Testis (tissue), 2 donors: ENCODE data around the gene SNX13.

ENCODE experiments used
- POLR2A ChIP-seq: fragments of 450-650 bp; IDR thresholded peaks from one replicate; pipeline ENCODE4 v1.6.1; 2017; ENCODE audit warnings: antibody characterized with exemption, mild to moderate bottlenecking, moderate library complexity
- TF ChIP-seq, protein P1 (sequence below), 3 experiments: fragments of 450-650 bp in 2 of 3; fragments of 200-600 bp in 1 of 3; sonication (generic) in 1 of 3; IDR thresholded peaks; one replicate each; pipeline ENCODE4 v1.5.1; 2016 to 2019; ENCODE audit warnings: antibody characterized with exemption in 3 of 3, mild to moderate bottlenecking in 2 of 3, moderate library complexity in 1 of 3

DNA sequence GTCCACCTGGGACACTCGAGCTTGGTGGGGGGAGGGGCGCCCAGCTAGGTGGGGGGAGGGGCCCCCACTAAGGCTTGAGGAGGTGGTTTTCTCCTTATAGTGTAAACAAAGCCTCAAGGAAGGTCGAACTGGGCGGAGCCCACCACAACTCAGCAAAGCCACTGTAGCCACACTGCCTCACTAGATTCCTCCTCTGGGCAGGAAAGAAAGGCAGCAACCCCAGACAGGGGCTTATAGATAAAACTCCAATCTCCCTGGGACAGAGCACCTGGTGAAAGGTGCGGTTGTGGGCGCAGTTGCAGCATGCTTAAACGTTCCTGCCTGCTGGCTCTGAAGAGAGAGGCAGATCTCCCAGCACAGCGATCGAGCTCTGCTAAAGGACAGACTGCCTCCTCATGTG lies 133.1 kb downstream of the SNX13 start:
- TF ChIP-seq, protein P1, sequence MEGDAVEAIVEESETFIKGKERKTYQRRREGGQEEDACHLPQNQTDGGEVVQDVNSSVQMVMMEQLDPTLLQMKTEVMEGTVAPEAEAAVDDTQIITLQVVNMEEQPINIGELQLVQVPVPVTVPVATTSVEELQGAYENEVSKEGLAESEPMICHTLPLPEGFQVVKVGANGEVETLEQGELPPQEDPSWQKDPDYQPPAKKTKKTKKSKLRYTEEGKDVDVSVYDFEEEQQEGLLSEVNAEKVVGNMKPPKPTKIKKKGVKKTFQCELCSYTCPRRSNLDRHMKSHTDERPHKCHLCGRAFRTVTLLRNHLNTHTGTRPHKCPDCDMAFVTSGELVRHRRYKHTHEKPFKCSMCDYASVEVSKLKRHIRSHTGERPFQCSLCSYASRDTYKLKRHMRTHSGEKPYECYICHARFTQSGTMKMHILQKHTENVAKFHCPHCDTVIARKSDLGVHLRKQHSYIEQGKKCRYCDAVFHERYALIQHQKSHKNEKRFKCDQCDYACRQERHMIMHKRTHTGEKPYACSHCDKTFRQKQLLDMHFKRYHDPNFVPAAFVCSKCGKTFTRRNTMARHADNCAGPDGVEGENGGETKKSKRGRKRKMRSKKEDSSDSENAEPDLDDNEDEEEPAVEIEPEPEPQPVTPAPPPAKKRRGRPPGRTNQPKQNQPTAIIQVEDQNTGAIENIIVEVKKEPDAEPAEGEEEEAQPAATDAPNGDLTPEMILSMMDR (IDR thresholded peaks at IDR 0.05), result no peak
- TF ChIP-seq POLR2A, result no peak
